C4-2B (cell line): ENCODE measurements around the gene NDUFV2.

Experiments used
- CTCF ChIP-seq: fragments of 450-650 bp; conservative IDR thresholded peaks from 2 replicates; pipeline ENCODE4 v1.5.1; 2017; ENCODE audit warnings: mild to moderate bottlenecking
- ZFX ChIP-seq: fragments of 450-650 bp; IDR thresholded peaks from 2 replicates; pipeline ENCODE4 v1.6.1; 2017

GRCh38 chr18:9096007-9096371, 6.5 kb upstream of the NDUFV2 start:
- TF ChIP-seq CTCF (no peak), ZFX (no peak)
